Activated CD8-positive, alpha-beta memory T cell treated with anti-CD3 and anti-CD28 coated beads for 36 hours (primary cell): Measurements from ENCODE around the gene CARTPT. TPM values are rescaled to one million over a fixed set of nuclear protein-coding genes. Genes with fewer than 3 reads are reported as not detected.

Experiments
- total RNA-seq, 2 experiments: library from RNA; stranded (reverse); gene quantifications; one replicate each; pipeline ENCODE4 v1.2.3, GENCODE V29; 2021

Gene CARTPT
- total RNA-seq, 2 experiments from 2014 or later = not detected

Other genes with a start within 250 kb of the CARTPT start
- 10 to 100 TPM; 63.7 to 66.8 TPM for gene MCCC2, start 131.9 kb upstream of the CARTPT start, total RNA-seq